NCI-H1105 (cell line): ENCODE data around the gene KRTAP19-5.

Source experiments
- DNase-seq: peaks from one replicate; lab custom pipeline; 2025; lab: John Stamatoyannopoulos, UW

KRTAP19-5 gene

GRCh38 chr21:30502041-30502440 lies at the start of gene KRTAP19-5:
KRTAP19-5 (minus strand) TSS chr21:30502141; CDS start chr21:30502090, 51 bp downstream.
- DNase-seq: no peak

- DNase-seq: no peak
Measured at GRCh38 chr21:30541764-30542163, 39.8 kb upstream of the KRTAP19-5 start, which contains the start of gene KRTAP19-6. KRTAP19-6 (minus strand) TSS chr21:30541864; CDS start chr21:30541833, 31 bp downstream.

GRCh38 chr21:30518876-30519275 lies 16.9 kb upstream of the KRTAP19-5 start:
- no peak for DNase-seq

GRCh38 chr21:30515681-30516080 lies 13.7 kb upstream of the KRTAP19-5 start:
- no peak for DNase-seq

GRCh38 chr21:30505621-30506205 lies 3.8 kb upstream of the KRTAP19-5 start:
- DNase-seq: peak; percentile 5

- DNase-seq: no peak
Measured at GRCh38 chr21:30497065-30497464, 4.9 kb downstream of the KRTAP19-5 start, which contains the start of gene KRTAP19-4. KRTAP19-4 (minus strand) TSS chr21:30497165; CDS start chr21:30497110, 55 bp downstream.

GRCh38 chr21:30491963-30492428 lies 9.9 kb downstream of the KRTAP19-5 start, which contains the start of gene KRTAP19-3:
KRTAP19-3 (minus strand) TSS chr21:30492013; CDS start chr21:30491957, 56 bp downstream.
- no peak for DNase-seq

GRCh38 chr21:30487336-30487735 lies 14.6 kb downstream of the KRTAP19-5 start, which contains the start of gene KRTAP19-2:
KRTAP19-2 (minus strand) TSS chr21:30487436; CDS start chr21:30487348, 88 bp downstream.
- DNase-seq: no peak

GRCh38 chr21:30486180-30486579 lies 15.8 kb downstream of the KRTAP19-5 start:
- no peak for DNase-seq

GRCh38 chr21:30482130-30482529 lies 19.8 kb downstream of the KRTAP19-5 start:
- DNase-seq: no peak

GRCh38 chr21:30480145-30480544 lies 21.8 kb downstream of the KRTAP19-5 start, which contains the start of gene KRTAP19-1:
KRTAP19-1 (minus strand) TSS chr21:30480367; CDS start chr21:30480317, 50 bp downstream.
- no peak for DNase-seq

- no peak for DNase-seq
Measured at GRCh38 chr21:30479259-30479658, 22.7 kb downstream of the KRTAP19-5 start.

GRCh38 chr21:30478004-30478403 lies 23.9 kb downstream of the KRTAP19-5 start:
- no peak for DNase-seq

GRCh38 chr21:30468900-30469714 lies 32.8 kb downstream of the KRTAP19-5 start:
- DNase-seq: no peak

GRCh38 chr21:30463713-30464112 lies 38.2 kb downstream of the KRTAP19-5 start:
- DNase-seq: no peak
